ENCODE data around the gene FNBP1L. TPM values are rescaled to one million over a fixed set of nuclear protein-coding genes. Genes with fewer than 3 reads are reported as not detected.

The FNBP1L gene
- total and polyA plus RNA-seq, 7 donors, result 13.4 to 30.7 (median 20.1) TPM

DNA sequence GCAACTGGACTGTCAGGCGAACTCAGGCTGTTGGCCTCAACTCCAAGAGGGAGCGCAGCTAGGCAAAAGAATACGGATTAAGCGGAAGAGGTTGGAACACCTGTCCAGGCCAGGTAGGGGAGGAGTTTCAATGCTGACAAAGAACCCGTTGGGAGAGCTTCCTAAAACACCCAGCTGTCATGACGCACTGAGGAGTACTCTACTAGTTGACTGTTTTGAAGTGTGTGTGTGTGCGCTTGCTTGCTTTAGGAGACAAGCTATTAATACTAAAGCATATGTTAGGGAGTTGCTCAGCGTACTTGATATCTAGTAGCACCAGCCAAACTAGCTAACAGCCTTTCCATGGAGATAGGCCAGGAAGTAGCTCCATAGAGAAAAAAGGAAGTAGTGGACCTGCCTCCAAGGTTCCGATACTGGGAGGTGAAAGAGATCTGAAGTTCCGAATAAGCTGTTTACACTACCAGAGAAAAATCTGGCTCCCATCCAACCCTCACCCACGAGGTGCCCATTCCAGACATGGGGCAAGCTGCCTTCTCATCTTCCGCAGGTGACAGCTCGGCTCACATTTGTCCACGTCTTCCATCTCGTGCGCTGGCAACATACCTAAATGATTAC lies 974 bp upstream of the FNBP1L start:
- intact Hi-C loops (cut with DNase I), result loop anchor here (5.0 to 10.0 kb wide), 3 partner anchors 108 to 230 kb away; no protein-coding TSS in a partner anchor
- TF ChIP-seq POLR2A (IDR thresholded peaks at IDR 0.05) (peak in 1 of 2 donors; percentile 7), POLR2AphosphoS5 (IDR thresholded peaks at IDR 0.05) (no peak)
- peak; percentile 71 for DNase-seq
- Histone ChIP-seq H3K27ac (peak overlapping the region in 3 of 4 donors; percentile 78 to 81 (median 80)), H3K4me1 (peaks cover 0 to 17% (median 13%) of the 10 kb centered on the region in 4 donors), H3K36me3 (no peaks in the 10 kb centered on the region), H3K27me3 (no peaks in the 10 kb centered on the region), H3K4me3 (peak overlapping the region; percentile 90 to 98 (median 94)), H3K9me3 (no peaks in the 10 kb centered on the region)
- WGBS, 2 donors, result 8 to 32% methylated on average over 16 of the region's 16 CpGs

DNA sequence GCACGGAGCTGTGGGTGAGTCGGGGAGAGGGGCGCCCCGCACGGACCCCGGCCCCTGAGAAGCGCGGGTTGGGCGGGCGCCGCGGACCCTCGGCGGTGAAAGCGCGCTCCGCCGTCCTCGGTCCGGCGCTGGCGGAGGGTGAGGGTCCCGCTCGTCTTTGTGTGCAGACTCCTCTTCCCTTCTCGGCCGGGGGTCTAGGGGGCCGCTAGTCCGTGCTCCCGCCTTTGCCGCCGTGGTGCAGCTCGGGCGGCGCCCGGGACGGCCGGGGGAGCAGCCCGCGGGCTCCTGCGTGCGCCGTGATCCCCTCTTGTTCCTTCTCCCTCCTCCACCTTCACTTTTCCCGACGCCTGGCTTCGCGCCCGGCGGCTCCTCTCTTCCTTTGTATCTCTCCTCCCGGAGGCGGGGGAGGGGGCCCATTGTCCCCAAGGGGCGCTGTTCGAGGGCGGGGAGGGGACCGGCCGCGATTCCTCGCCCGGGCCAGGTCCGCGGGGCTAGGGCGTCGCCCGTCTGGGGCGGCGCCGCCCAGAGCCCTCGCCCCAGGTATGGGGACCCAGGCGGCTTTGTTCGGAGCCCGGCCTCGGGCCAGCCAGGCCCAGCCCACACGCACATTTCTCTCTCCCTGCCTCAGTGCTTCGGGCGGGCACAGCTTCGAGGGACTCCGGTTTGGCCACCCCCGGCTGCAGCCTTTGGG lies 519 bp downstream of the FNBP1L start:
- 0 to 1% methylated on average over 77 of the region's 77 CpGs for WGBS, 2 donors
- Histone ChIP-seq H3K36me3 (no peaks in the 10 kb centered on the region), H3K9me3 (no peaks in the 10 kb centered on the region), H3K4me1 (peaks cover 0 to 17% (median 13%) of the 10 kb centered on the region in 4 donors), H3K27ac (peak overlapping the region; percentile 78 to 81 (median 80)), H3K27me3 (no peaks in the 10 kb centered on the region), H3K4me3 (peak overlapping the region; percentile 90 to 98 (median 94))
- intact Hi-C loops (cut with DNase I), result loop anchor here (2.0 to 10.0 kb wide), 4 partner anchors 106 to 398 kb away; no protein-coding TSS in a partner anchor
- no peak for TF ChIP-seq EP300 (IDR thresholded peaks at IDR 0.05)
- no peak for TF ChIP-seq CTCF (IDR thresholded peaks at IDR 0.05)
- TF ChIP-seq POLR2AphosphoS5 (IDR thresholded peaks at IDR 0.05), result no peak
- no peak for TF ChIP-seq POLR2A (IDR thresholded peaks at IDR 0.05)
- peak; percentile 80 for DNase-seq

- 2 to 3% methylated on average over 27 of the region's 27 CpGs for WGBS, 2 donors
- Histone ChIP-seq H3K27ac (peak overlapping the region; percentile 78 to 81 (median 80)), H3K9me3 (no peaks in the 10 kb centered on the region), H3K4me1 (peaks cover 0 to 17% (median 13%) of the 10 kb centered on the region in 4 donors), H3K4me3 (peak overlapping the region; percentile 90 to 98 (median 94)), H3K36me3 (no peaks in the 10 kb centered on the region), H3K27me3 (no peaks in the 10 kb centered on the region)
- DNase-seq, result no peak
- intact Hi-C loops (cut with DNase I), result loop anchor here (2.0 to 10.0 kb wide), 4 partner anchors 106 to 398 kb away; no protein-coding TSS in a partner anchor
- TF ChIP-seq POLR2AphosphoS5 (IDR thresholded peaks at IDR 0.05), result no peak
- no peak for TF ChIP-seq CTCF (IDR thresholded peaks at IDR 0.05)
- TF ChIP-seq POLR2A (IDR thresholded peaks at IDR 0.05), result no peak
- TF ChIP-seq EP300 (IDR thresholded peaks at IDR 0.05), result no peak
These were observed 1.3 kb downstream of the FNBP1L start for GRCh38 chr1:93448983-93449804.

DNA sequence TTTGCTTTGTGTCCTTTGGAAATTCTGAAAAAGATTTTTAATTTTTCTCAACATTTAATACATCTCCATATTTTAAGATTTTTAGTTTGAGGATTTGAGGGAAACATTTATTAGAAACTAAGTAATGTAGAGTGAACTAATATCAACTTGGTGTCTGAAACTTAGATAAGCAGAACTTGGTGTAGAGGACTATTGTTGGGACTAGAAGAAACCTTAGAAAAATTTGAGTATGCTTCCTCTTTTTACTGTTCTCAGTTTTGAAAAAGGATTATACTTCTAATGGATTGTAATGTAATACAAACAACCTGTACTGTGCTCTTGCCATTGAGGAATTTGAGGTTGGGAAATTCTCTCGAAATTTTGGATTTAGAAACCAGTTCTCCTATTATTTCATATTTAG lies 2.4 kb downstream of the FNBP1L start:
- Histone ChIP-seq H3K4me1 (peaks cover 0 to 17% (median 13%) of the 10 kb centered on the region in 4 donors), H3K27me3 (no peaks in the 10 kb centered on the region), H3K9me3 (no peaks in the 10 kb centered on the region), H3K4me3 (no peak overlapping the region), H3K36me3 (no peaks in the 10 kb centered on the region), H3K27ac (no peak overlapping the region)
- WGBS, 2 donors, result 23 to 52% methylated on average over 1 of the region's 1 CpG
- DNase-seq, result no peak
- TF ChIP-seq CTCF (IDR thresholded peaks at IDR 0.05) (no peak), POLR2AphosphoS5 (IDR thresholded peaks at IDR 0.05) (no peak), POLR2A (IDR thresholded peaks at IDR 0.05) (no peak), EP300 (IDR thresholded peaks at IDR 0.05) (no peak)
- intact Hi-C loops (cut with DNase I), result no loop called here
